Activated naive CD8-positive, alpha-beta T cell treated with anti-CD3 and anti-CD28 coated beads, Interleukin-2, amount 10 ng/mL, durations not matched to agents 7 days and 5 days (primary cell): ENCODE results near the gene CTNNA3. TPM values are rescaled to one million over a fixed set of nuclear protein-coding genes. Genes with fewer than 3 reads are reported as not detected.

ENCODE experiments used
- ATAC-seq: fragments of 150-1000 bp; cut with Tn5 transposase; one replicate; pipeline ENCODE4 v1.10.0; 2021; ENCODE audit warnings: low read depth, moderate library complexity
- POLR2A ChIA-PET: fragments of 350-600 bp; sonication (Branson Sonifier 250); formaldehyde crosslinking; loops from one replicate; lab custom pipeline; 2021; ENCODE audit warnings: antibody characterized with exemption; lab: Charles Lee
- DNase-seq: peaks from one replicate; pipeline ENCODE4 v3.0.0; 2021
- H3K27ac Mint-ChIP-seq: one replicate; pipeline ENCODE4 v1.8.0; 2022; ENCODE audit warnings: mild to moderate bottlenecking, mixed read lengths
- H3K27me3 Mint-ChIP-seq: one replicate; pipeline ENCODE4 v1.8.0; 2022; ENCODE audit warnings: mild to moderate bottlenecking, moderate library complexity, mixed read lengths
- H3K36me3 Mint-ChIP-seq: one replicate; pipeline ENCODE4 v1.8.0; 2021; ENCODE audit warnings: mild to moderate bottlenecking, mixed read lengths
- H3K4me1 Mint-ChIP-seq: one replicate; pipeline ENCODE4 v1.8.0; 2021; ENCODE audit warnings: mixed read lengths
- H3K4me3 Mint-ChIP-seq: one replicate; pipeline ENCODE4 v1.8.0; 2022; ENCODE audit warnings: mild to moderate bottlenecking, moderate library complexity, mixed read lengths
- H3K9me3 Mint-ChIP-seq: one replicate; pipeline ENCODE4 v1.8.0; 2021; ENCODE audit warnings: mixed read lengths
- total RNA-seq, 2 experiments: library from RNA; stranded (reverse); gene quantifications; one replicate each; pipeline ENCODE4 v1.2.3, GENCODE V29; 2021

CTNNA3 gene
- total RNA-seq, 2 experiments from 2014 or later: 2.4 to 3.6 TPM

- no peaks in the 10 kb centered on the region for H3K27me3 Mint-ChIP-seq
- H3K27ac Mint-ChIP-seq: no peak overlapping the region
- H3K36me3 Mint-ChIP-seq: no peaks in the 10 kb centered on the region
- ATAC-seq (no peak), DNase-seq (no peak)
- H3K4me3 Mint-ChIP-seq: no peak overlapping the region
- no peaks in the 10 kb centered on the region for H3K4me1 Mint-ChIP-seq
- H3K9me3 Mint-ChIP-seq: peaks cover 3% of the 10 kb centered on the region
- POLR2A ChIA-PET: no interaction called here
Observed at GRCh38 chr10:66257801-66258200, 1438.2 kb downstream of the CTNNA3 start.

GRCh38 chr10:66252986-66253385 lies 1443.0 kb downstream of the CTNNA3 start:
- ATAC-seq: no peak
- POLR2A ChIA-PET: no interaction called here
- Mint-ChIP-seq H3K9me3 (peaks cover 3% of the 10 kb centered on the region), H3K36me3 (no peaks in the 10 kb centered on the region), H3K27ac (no peak overlapping the region), H3K4me1 (no peaks in the 10 kb centered on the region), H3K4me3 (no peak overlapping the region), H3K27me3 (no peaks in the 10 kb centered on the region)
- DNase-seq: no peak

- no peak overlapping the region for H3K27ac Mint-ChIP-seq
- DNase-seq (no peak), ATAC-seq (no peak)
- no peak overlapping the region for H3K4me3 Mint-ChIP-seq
- POLR2A ChIA-PET: no interaction called here
- no peaks in the 10 kb centered on the region for H3K27me3 Mint-ChIP-seq
- no peaks in the 10 kb centered on the region for H3K4me1 Mint-ChIP-seq
- no peaks in the 10 kb centered on the region for H3K36me3 Mint-ChIP-seq
- H3K9me3 Mint-ChIP-seq: peaks cover 2% of the 10 kb centered on the region
Observed at GRCh38 chr10:66246177-66246576, 1449.8 kb downstream of the CTNNA3 start.

GRCh38 chr10:66244953-66245352 lies 1451.0 kb downstream of the CTNNA3 start:
- H3K27ac Mint-ChIP-seq: no peak overlapping the region
- H3K36me3 Mint-ChIP-seq: no peaks in the 10 kb centered on the region
- peaks cover 2% of the 10 kb centered on the region for H3K9me3 Mint-ChIP-seq
- ATAC-seq: no peak
- no peak overlapping the region for H3K4me3 Mint-ChIP-seq
- DNase-seq: no peak
- H3K4me1 Mint-ChIP-seq: no peaks in the 10 kb centered on the region
- POLR2A ChIA-PET: no interaction called here
- no peaks in the 10 kb centered on the region for H3K27me3 Mint-ChIP-seq

- Mint-ChIP-seq H3K27ac (no peak overlapping the region), H3K36me3 (no peaks in the 10 kb centered on the region), H3K27me3 (no peaks in the 10 kb centered on the region), H3K9me3 (peaks cover 2% of the 10 kb centered on the region), H3K4me1 (no peaks in the 10 kb centered on the region), H3K4me3 (no peak overlapping the region)
- DNase-seq: no peak
- ATAC-seq: no peak
- POLR2A ChIA-PET: no interaction called here
Observed at GRCh38 chr10:66242885-66243284, 1453.1 kb downstream of the CTNNA3 start.

- DNase-seq: no peak
- H3K4me3 Mint-ChIP-seq: no peak overlapping the region
- H3K27me3 Mint-ChIP-seq: no peaks in the 10 kb centered on the region
- H3K27ac Mint-ChIP-seq: no peak overlapping the region
- no peaks in the 10 kb centered on the region for H3K36me3 Mint-ChIP-seq
- H3K9me3 Mint-ChIP-seq: no peaks in the 10 kb centered on the region
- POLR2A ChIA-PET: no interaction called here
- ATAC-seq: no peak
- H3K4me1 Mint-ChIP-seq: no peaks in the 10 kb centered on the region
Observed at GRCh38 chr10:66239062-66239461, 1456.9 kb downstream of the CTNNA3 start.

- DNase-seq (no peak), ATAC-seq (no peak)
- no peaks in the 10 kb centered on the region for H3K27me3 Mint-ChIP-seq
- H3K36me3 Mint-ChIP-seq: no peaks in the 10 kb centered on the region
- no peak overlapping the region for H3K27ac Mint-ChIP-seq
- H3K9me3 Mint-ChIP-seq: no peaks in the 10 kb centered on the region
- H3K4me3 Mint-ChIP-seq: no peak overlapping the region
- H3K4me1 Mint-ChIP-seq: no peaks in the 10 kb centered on the region
- POLR2A ChIA-PET: no interaction called here
Observed at GRCh38 chr10:66238343-66238742, 1457.7 kb downstream of the CTNNA3 start.

GRCh38 chr10:66234872-66235271 lies 1461.1 kb downstream of the CTNNA3 start:
- POLR2A ChIA-PET: no interaction called here
- H3K9me3 Mint-ChIP-seq: no peaks in the 10 kb centered on the region
- no peaks in the 10 kb centered on the region for H3K36me3 Mint-ChIP-seq
- no peak for ATAC-seq
- H3K4me3 Mint-ChIP-seq: no peak overlapping the region
- H3K27me3 Mint-ChIP-seq: no peaks in the 10 kb centered on the region
- H3K4me1 Mint-ChIP-seq: no peaks in the 10 kb centered on the region
- H3K27ac Mint-ChIP-seq: no peak overlapping the region
- no peak for DNase-seq

- no peak for ATAC-seq
- no peak overlapping the region for H3K4me3 Mint-ChIP-seq
- no peak for DNase-seq
- H3K4me1 Mint-ChIP-seq: no peaks in the 10 kb centered on the region
- POLR2A ChIA-PET: no interaction called here
- H3K36me3 Mint-ChIP-seq: no peaks in the 10 kb centered on the region
- peaks cover 8% of the 10 kb centered on the region for H3K9me3 Mint-ChIP-seq
- no peaks in the 10 kb centered on the region for H3K27me3 Mint-ChIP-seq
- H3K27ac Mint-ChIP-seq: no peak overlapping the region
Observed at GRCh38 chr10:66228887-66229286, 1467.1 kb downstream of the CTNNA3 start.

- H3K27me3 Mint-ChIP-seq: no peaks in the 10 kb centered on the region
- no peak overlapping the region for H3K27ac Mint-ChIP-seq
- no peak overlapping the region for H3K4me3 Mint-ChIP-seq
- DNase-seq (no peak), ATAC-seq (no peak)
- H3K36me3 Mint-ChIP-seq: no peaks in the 10 kb centered on the region
- POLR2A ChIA-PET: no interaction called here
- H3K9me3 Mint-ChIP-seq: peaks cover 5% of the 10 kb centered on the region
- no peaks in the 10 kb centered on the region for H3K4me1 Mint-ChIP-seq
Observed at GRCh38 chr10:66223656-66224055, 1472.3 kb downstream of the CTNNA3 start.

GRCh38 chr10:66222462-66223046 lies 1473.4 kb downstream of the CTNNA3 start:
- ATAC-seq (no peak), DNase-seq (no peak)
- H3K36me3 Mint-ChIP-seq: no peaks in the 10 kb centered on the region
- POLR2A ChIA-PET: no interaction called here
- no peaks in the 10 kb centered on the region for H3K4me1 Mint-ChIP-seq
- no peak overlapping the region for H3K4me3 Mint-ChIP-seq
- H3K27me3 Mint-ChIP-seq: no peaks in the 10 kb centered on the region
- H3K27ac Mint-ChIP-seq: no peak overlapping the region
- H3K9me3 Mint-ChIP-seq: peaks cover under 1% of the 10 kb centered on the region

- no peak overlapping the region for H3K4me3 Mint-ChIP-seq
- H3K4me1 Mint-ChIP-seq: no peaks in the 10 kb centered on the region
- POLR2A ChIA-PET: no interaction called here
- DNase-seq: no peak
- H3K9me3 Mint-ChIP-seq: peaks cover 2% of the 10 kb centered on the region
- H3K27me3 Mint-ChIP-seq: no peaks in the 10 kb centered on the region
- ATAC-seq: no peak
- H3K36me3 Mint-ChIP-seq: no peaks in the 10 kb centered on the region
- H3K27ac Mint-ChIP-seq: no peak overlapping the region
Observed at GRCh38 chr10:66218981-66219587, 1476.9 kb downstream of the CTNNA3 start.

- Mint-ChIP-seq H3K27me3 (no peaks in the 10 kb centered on the region), H3K4me1 (no peaks in the 10 kb centered on the region), H3K36me3 (no peaks in the 10 kb centered on the region), H3K9me3 (peaks cover 2% of the 10 kb centered on the region), H3K4me3 (no peak overlapping the region), H3K27ac (no peak overlapping the region)
- DNase-seq (no peak), ATAC-seq (no peak)
- POLR2A ChIA-PET: no interaction called here
Observed at GRCh38 chr10:66218289-66218688, 1477.7 kb downstream of the CTNNA3 start.

- ATAC-seq (no peak), DNase-seq (no peak)
- POLR2A ChIA-PET: no interaction called here
- Mint-ChIP-seq H3K4me3 (no peak overlapping the region), H3K27ac (no peak overlapping the region), H3K36me3 (no peaks in the 10 kb centered on the region), H3K9me3 (peaks cover 2% of the 10 kb centered on the region), H3K27me3 (no peaks in the 10 kb centered on the region), H3K4me1 (no peaks in the 10 kb centered on the region)
Observed at GRCh38 chr10:66215920-66216319, 1480.1 kb downstream of the CTNNA3 start.
